Activated CD8-positive, alpha-beta T cell treated with anti-CD3 and anti-CD28 coated beads for 36 hours (primary cell): ENCODE data around the gene BCL11B. TPM values are rescaled to one million over a fixed set of nuclear protein-coding genes. Genes with fewer than 3 reads are reported as not detected.

ENCODE experiments used
- ATAC-seq: fragments of 200-7000 bp; cut with Tn5 transposase; one replicate; pipeline ENCODE4 v1.10.0; 2021; ENCODE audit warnings: mild to moderate bottlenecking, moderate library complexity
- CTCF ChIA-PET: fragments of 350-600 bp; sonication (Branson Sonifier 250); formaldehyde crosslinking; loops from one replicate; lab custom pipeline; 2021; ENCODE audit warnings: antibody characterized with exemption; lab: Charles Lee
- POLR2A ChIA-PET: fragments of 350-600 bp; sonication (Branson Sonifier 250); formaldehyde crosslinking; loops from one replicate; lab custom pipeline; 2021; ENCODE audit warnings: antibody characterized with exemption; lab: Charles Lee
- DNase-seq: peaks from one replicate; pipeline ENCODE4 v3.0.0-alpha.2; 2020
- H3K27ac Mint-ChIP-seq: one replicate; pipeline ENCODE4 v1.8.0; 2021; ENCODE audit warnings: mild to moderate bottlenecking, mixed read lengths
- H3K27me3 Mint-ChIP-seq: one replicate; pipeline ENCODE4 v1.8.0; 2021; ENCODE audit warnings: mixed read lengths
- H3K36me3 Mint-ChIP-seq: one replicate; pipeline ENCODE4 v1.8.0; 2021; ENCODE audit warnings: low read depth, mixed read lengths
- H3K4me1 Mint-ChIP-seq: one replicate; pipeline ENCODE4 v1.8.0; 2021; ENCODE audit warnings: low read depth, mixed read lengths
- H3K4me3 Mint-ChIP-seq: one replicate; pipeline ENCODE4 v1.8.0; 2021; ENCODE audit warnings: mild to moderate bottlenecking, moderate library complexity, mixed read lengths
- H3K9me3 Mint-ChIP-seq: one replicate; pipeline ENCODE4 v1.8.0; 2021; ENCODE audit warnings: mixed read lengths
- CTCF ChIP-seq: fragments of 200-600 bp; IDR thresholded peaks from one replicate; pipeline ENCODE4 v1.8.0; 2022; ENCODE audit warnings: antibody characterized with exemption, mild to moderate bottlenecking
- intact Hi-C: fragments of 100-400 bp; cut with micrococcal nuclease; formaldehyde crosslinking; loops from one replicate; pipeline ENCODE4 v1.10.0; 2022
- total RNA-seq, 2 experiments: library from RNA; stranded (reverse); gene quantifications; one replicate each; pipeline ENCODE4 v1.2.3, GENCODE V29; 2021

The BCL11B gene
- total RNA-seq, 2 experiments from 2014 or later, result 48.5 to 53.0 TPM

DNA sequence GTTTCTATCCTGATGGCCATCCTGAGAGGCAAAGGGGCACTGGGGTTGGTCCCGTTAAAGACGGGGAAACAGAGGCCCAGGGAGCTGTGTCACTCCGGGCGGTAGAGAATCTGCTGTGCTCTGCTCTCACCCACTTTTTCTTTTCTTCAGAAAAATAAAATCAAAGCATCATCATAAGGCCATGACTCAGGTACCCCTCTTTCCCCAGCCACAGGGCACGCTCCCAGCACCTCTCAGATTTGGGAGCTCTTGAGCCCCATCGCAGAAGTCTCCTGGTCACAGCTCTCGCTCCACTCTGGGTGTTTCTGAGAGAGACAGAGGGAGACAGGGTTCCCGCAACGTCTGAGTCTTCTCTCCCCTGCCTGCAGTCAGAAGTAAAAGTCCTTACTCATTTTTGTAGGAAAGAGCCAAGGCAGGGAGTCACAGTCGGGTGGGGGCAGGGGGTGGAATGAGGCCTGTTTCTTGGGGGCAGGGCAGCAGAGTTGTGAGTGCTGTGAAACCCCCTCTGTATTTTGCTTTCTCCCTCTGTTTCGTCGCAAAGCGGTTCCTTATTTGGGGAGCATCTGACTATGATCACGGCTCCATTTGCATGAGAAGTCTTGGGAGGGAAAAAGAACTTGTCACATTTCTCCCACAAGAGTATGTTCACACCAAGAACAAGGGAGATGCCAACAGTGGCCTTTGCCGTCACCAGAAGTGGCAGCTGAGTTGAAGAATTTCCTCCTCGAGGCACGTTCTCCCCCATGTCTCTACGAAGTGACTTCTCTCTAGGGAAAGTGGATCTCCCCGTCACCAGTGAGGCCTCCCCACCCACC lies 139.0 kb downstream of the BCL11B start:
- ATAC-seq (no peak), DNase-seq (no peak)
- H3K36me3 Mint-ChIP-seq, result no peaks in the 10 kb centered on the region
- no peak overlapping the region for H3K4me3 Mint-ChIP-seq
- no peaks in the 10 kb centered on the region for H3K27me3 Mint-ChIP-seq
- intact Hi-C loops, result no loop called here
- no peaks in the 10 kb centered on the region for H3K9me3 Mint-ChIP-seq
- H3K27ac Mint-ChIP-seq, result no peak overlapping the region
- ChIA-PET CTCF (no interaction called here), POLR2A (no interaction called here)
- no peak for TF ChIP-seq CTCF
- peaks cover 22% of the 10 kb centered on the region for H3K4me1 Mint-ChIP-seq

DNA sequence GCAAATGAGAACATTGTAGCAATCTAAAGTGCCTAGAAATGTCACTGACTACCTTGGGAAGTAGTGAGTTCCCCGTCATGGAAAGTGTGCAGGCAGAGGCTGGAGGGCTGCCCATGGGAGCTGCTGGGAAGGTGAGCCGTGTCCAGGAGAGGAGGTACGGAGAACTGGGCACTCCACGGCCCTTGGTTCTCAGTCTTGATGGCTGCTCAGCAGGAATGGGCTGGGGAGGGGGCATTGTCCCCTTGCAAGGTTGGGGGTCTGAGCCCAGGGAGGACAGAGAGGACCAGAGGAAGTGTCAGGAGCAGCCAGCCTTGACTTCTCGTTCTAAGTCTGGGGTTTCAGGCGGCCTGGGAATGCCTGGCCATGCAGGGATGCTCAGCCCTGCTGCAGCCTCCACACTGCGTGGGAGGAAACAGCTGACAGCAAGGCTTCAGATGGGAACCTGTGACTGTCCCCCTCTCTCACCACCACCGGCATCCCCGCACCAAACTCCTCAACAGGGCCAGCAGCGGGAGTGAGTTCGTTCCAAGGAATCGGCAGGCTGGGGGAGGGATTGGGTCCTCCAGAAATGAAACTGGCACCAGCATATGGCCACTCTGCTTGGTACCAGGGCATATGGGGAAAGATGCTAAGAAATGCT lies 140.2 kb downstream of the BCL11B start:
- Mint-ChIP-seq H3K4me1 (peaks cover 10% of the 10 kb centered on the region), H3K27ac (no peak overlapping the region), H3K36me3 (no peaks in the 10 kb centered on the region), H3K27me3 (no peaks in the 10 kb centered on the region), H3K4me3 (no peak overlapping the region), H3K9me3 (no peaks in the 10 kb centered on the region)
- no peak for DNase-seq
- ATAC-seq, result no peak
- POLR2A ChIA-PET, result no interaction called here
- intact Hi-C loops, result no loop called here
- CTCF ChIA-PET, result no interaction called here
- no peak for TF ChIP-seq CTCF

DNA sequence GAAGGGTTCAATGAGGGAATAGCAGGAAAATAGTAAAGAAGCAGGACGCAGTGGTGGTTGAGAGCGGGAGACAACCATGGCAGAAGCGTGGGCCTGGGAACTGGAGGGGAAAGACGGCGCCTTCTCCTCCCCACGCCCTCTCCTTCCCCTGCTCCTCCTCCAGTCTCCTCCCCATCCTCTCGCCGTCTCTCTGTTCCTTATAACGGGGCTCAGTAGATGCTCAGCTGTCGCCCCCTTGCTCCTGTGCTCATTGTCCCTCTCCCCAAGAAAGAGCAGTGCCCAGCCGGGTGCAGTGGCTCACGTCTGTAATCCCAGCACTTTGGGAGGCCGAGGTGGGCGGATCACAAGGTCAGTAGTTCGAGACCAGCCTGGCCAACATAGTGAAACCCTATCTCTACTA lies 142.0 kb downstream of the BCL11B start:
- ATAC-seq, result no peak
- ChIA-PET CTCF (no interaction called here), POLR2A (no interaction called here)
- no peak for TF ChIP-seq CTCF
- H3K36me3 Mint-ChIP-seq, result no peaks in the 10 kb centered on the region
- no peak for DNase-seq
- H3K27me3 Mint-ChIP-seq, result no peaks in the 10 kb centered on the region
- H3K27ac Mint-ChIP-seq, result no peak overlapping the region
- H3K9me3 Mint-ChIP-seq, result no peaks in the 10 kb centered on the region
- intact Hi-C loops, result no loop called here
- H3K4me1 Mint-ChIP-seq, result peaks cover 13% of the 10 kb centered on the region
- no peak overlapping the region for H3K4me3 Mint-ChIP-seq

- Mint-ChIP-seq H3K27ac (no peak overlapping the region), H3K36me3 (no peaks in the 10 kb centered on the region), H3K27me3 (no peaks in the 10 kb centered on the region), H3K9me3 (no peaks in the 10 kb centered on the region), H3K4me1 (peaks cover 13% of the 10 kb centered on the region), H3K4me3 (no peak overlapping the region)
- ATAC-seq, result no peak
- POLR2A ChIA-PET, result no interaction called here
- intact Hi-C loops, result no loop called here
- no peak for TF ChIP-seq CTCF
- CTCF ChIA-PET, result no interaction called here
- DNase-seq, result no peak
Observed at GRCh38 chr14:99129211-99129696, 142.7 kb downstream of the BCL11B start.

- ATAC-seq (no peak), DNase-seq (no peak)
- H3K4me1 Mint-ChIP-seq, result peaks cover 10% of the 10 kb centered on the region
- H3K4me3 Mint-ChIP-seq, result no peak overlapping the region
- CTCF ChIA-PET, result no interaction called here
- intact Hi-C loops, result no loop called here
- no peak for TF ChIP-seq CTCF
- no peak overlapping the region for H3K27ac Mint-ChIP-seq
- POLR2A ChIA-PET, result no interaction called here
- H3K36me3 Mint-ChIP-seq, result no peaks in the 10 kb centered on the region
- H3K9me3 Mint-ChIP-seq, result no peaks in the 10 kb centered on the region
- H3K27me3 Mint-ChIP-seq, result no peaks in the 10 kb centered on the region
Observed at GRCh38 chr14:99128185-99128584, 143.8 kb downstream of the BCL11B start.
